HCT116 (cell line): Measurements from ENCODE around the gene GPNMB. TPM values are rescaled to one million over a fixed set of nuclear protein-coding genes. Genes with fewer than 3 reads are reported as not detected.

ENCODE experiments used
- ATAC-seq: fragments of 200-7000 bp; cut with Tn5 transposase; 2 replicates; pipeline ENCODE4 v1.9.1; 2020; ENCODE audit warnings: mild to moderate bottlenecking, moderate library complexity
- BruUV-seq: library from RNA; stranded (reverse); fragments of 400-500 nt; replicated peaks from 2 replicates; lab custom pipeline; 2021; lab: Mats Ljungman, UMichigan
- CTCF ChIA-PET: fragments of 300-600 bp; sonication (Branson Sonifier 250); formaldehyde crosslinking; loops from one replicate; lab custom pipeline; 2021; ENCODE audit warnings: antibody characterized with exemption; lab: Charles Lee
- POLR2A ChIA-PET: fragments of 300-600, 350-600 bp; sonication (Branson Sonifier 250); formaldehyde crosslinking; loops from one replicate; lab custom pipeline; 2021; ENCODE audit warnings: antibody characterized with exemption; lab: Charles Lee
- RAD21 ChIA-PET, 2 experiments: fragments of 300-600 bp; sonication (Branson Sonifier 250); formaldehyde crosslinking; loops; one replicate each; lab custom pipeline; 2023; ENCODE audit warnings: low total read pairs in 2 of 2; ENCODE audit not compliant: uncharacterized antibody in 2 of 2, unreplicated experiment in 2 of 2, low non-redundant PET in 1 of 2; lab: Charles Lee
- DNase-seq: peaks from one replicate; pipeline ENCODE4 v3.0.0-alpha.2; 2010; ENCODE audit warnings: low read depth, low spot score
- H2AFZ ChIP-seq: fragments of 200-600 bp; shearing (Covaris generic), sonication (generic); 2 replicates; pipeline ENCODE4 v1.6.1; 2017; ENCODE audit warnings: low read depth, mixed run types, mixed read lengths, antibody characterized with exemption, low read length; ENCODE audit not compliant: poor library complexity, severe bottlenecking
- H3K27ac ChIP-seq: 2 replicates; pipeline ENCODE4 v1.5.1; 2012; ENCODE audit warnings: low read depth, low read length
- H3K27me3 ChIP-seq: fragments of 200-600 bp; sonication (generic); 2 replicates; pipeline ENCODE4 v1.6.1; 2016; ENCODE audit warnings: mixed run types, low read length, mixed read lengths; ENCODE audit not compliant: insufficient read depth
- H3K36me3 ChIP-seq, 2 experiments: fragments of 200-500 bp in 1 of 2; fragments of 200-600 bp in 1 of 2; sonication (Bioruptor generic) in 1 of 2; sonication (generic) in 1 of 2; 2 replicates each; pipeline versions ENCODE4 v1.5.1 to v1.6.1; 2014 to 2016; ENCODE audit warnings: low read length in 2 of 2, inconsistent platforms in 1 of 2, mixed read lengths in 1 of 2, mixed run types in 1 of 2; ENCODE audit not compliant: insufficient read depth in 2 of 2, control insufficient read depth in 1 of 2
- H3K4me1 ChIP-seq, 2 experiments: fragments of 200-600 bp in 1 of 2; sonication (generic) in 1 of 2; 2 replicates each; pipeline versions ENCODE4 v1.5.1 to v1.6.1; 2012 to 2017; ENCODE audit warnings: low read length in 2 of 2, inconsistent platforms in 1 of 2, mild to moderate bottlenecking in 1 of 2, mixed read lengths in 1 of 2, mixed run types in 1 of 2, moderate library complexity in 1 of 2; ENCODE audit not compliant: insufficient read depth in 2 of 2, control insufficient read depth in 1 of 2
- H3K4me2 ChIP-seq: fragments of 200-600 bp; sonication (generic); 2 replicates; pipeline ENCODE4 v1.6.1; 2017; ENCODE audit warnings: mixed run types, low read length, mixed read lengths
- H3K4me3 ChIP-seq, 2 experiments: fragments of 200-600 bp in 1 of 2; sonication (generic) in 1 of 2; replicated peaks in 1 of 2; 2 replicates each; pipeline ENCODE4 v1.5.1; 2011 to 2016; ENCODE audit warnings: low read length in 2 of 2, control low read depth in 1 of 2, low read depth in 1 of 2, mild to moderate bottlenecking in 1 of 2, mixed read lengths in 1 of 2, mixed run types in 1 of 2
- H3K79me2 ChIP-seq: fragments of 200-600 bp; sonication (generic); 2 replicates; pipeline ENCODE4 v1.6.1; 2017; ENCODE audit warnings: mild to moderate bottlenecking, mixed run types, low read length, moderate library complexity, mixed read lengths; ENCODE audit not compliant: insufficient read depth
- H3K9ac ChIP-seq: fragments of 200-600 bp; sonication (generic); 2 replicates; pipeline ENCODE4 v1.6.1; 2016; ENCODE audit warnings: low read length, mixed read lengths
- H3K9me2 ChIP-seq: fragments of 200-600 bp; sonication (generic), shearing (Covaris generic); 2 replicates; pipeline ENCODE4 v1.6.1; 2017; ENCODE audit warnings: mixed run types, mild to moderate bottlenecking, moderate library complexity; ENCODE audit not compliant: insufficient read depth
- H3K9me3 ChIP-seq, 2 experiments: fragments of 200-500 bp in 1 of 2; fragments of 200-600 bp in 1 of 2; sonication (Bioruptor generic) in 1 of 2; sonication (generic) in 1 of 2; 2 replicates each; pipeline ENCODE4 v1.6.1; 2014 to 2017; ENCODE audit warnings: low read length in 2 of 2, mixed read lengths in 2 of 2, inconsistent platforms in 1 of 2, low read depth in 1 of 2, mild to moderate bottlenecking in 1 of 2, mixed run types in 1 of 2, moderate library complexity in 1 of 2; ENCODE audit not compliant: control insufficient read depth in 1 of 2, insufficient read depth in 1 of 2
- H4K20me1 ChIP-seq: fragments of 200-600 bp; sonication (generic), shearing (Covaris generic); 2 replicates; pipeline ENCODE4 v1.6.1; 2017; ENCODE audit warnings: mixed run types, mild to moderate bottlenecking, moderate library complexity; ENCODE audit not compliant: insufficient read depth
- ATF3 ChIP-seq: IDR thresholded peaks from 2 replicates; pipeline ENCODE4 v1.6.1; 2012
- CBX3 ChIP-seq: IDR thresholded peaks from 2 replicates; pipeline ENCODE4 v1.6.1; 2012; ENCODE audit warnings: low read depth
- EGR1 ChIP-seq: IDR thresholded peaks from 2 replicates; pipeline ENCODE4 v1.6.1; 2012; ENCODE audit warnings: low read depth
- EZH2phosphoT487 ChIP-seq: fragments of 200-600 bp; IDR thresholded peaks from 2 replicates; pipeline ENCODE4 v1.6.1; 2018; ENCODE audit warnings: antibody characterized with exemption, borderline replicate concordance
- MAX ChIP-seq: IDR thresholded peaks from 2 replicates; pipeline ENCODE4 v1.6.1; 2012
- RAD21 ChIP-seq: IDR thresholded peaks from 2 replicates; pipeline ENCODE4 v1.6.1; 2012; ENCODE audit warnings: low read depth, mild to moderate bottlenecking
- SP1 ChIP-seq: IDR thresholded peaks from 2 replicates; pipeline ENCODE4 v1.6.1; 2012; ENCODE audit warnings: low read depth
- SRF ChIP-seq: IDR thresholded peaks from 2 replicates; pipeline ENCODE4 v1.6.1; 2012; ENCODE audit warnings: low read depth
- TCF7L2 ChIP-seq: IDR thresholded peaks from 2 replicates; pipeline ENCODE4 v1.7.0; 2011; ENCODE audit warnings: borderline replicate concordance, inconsistent platforms; ENCODE audit not compliant: insufficient read depth, insufficient read length; ENCODE audit errors: extremely low read depth
- YY1 ChIP-seq: IDR thresholded peaks from 2 replicates; pipeline ENCODE4 v1.6.1; 2011; ENCODE audit warnings: low read length, low read depth, moderate library complexity, mild to moderate bottlenecking; ENCODE audit not compliant: insufficient replicate concordance; ENCODE audit errors: extremely low read depth
- ZNF274 ChIP-seq: fragments of 200-500 bp; sonication (Bioruptor generic); IDR thresholded peaks from 2 replicates; pipeline ENCODE4 v1.6.1; 2014; ENCODE audit warnings: mild to moderate bottlenecking, low read depth, low read length, inconsistent platforms
- intact Hi-C: fragments of 100-400 bp; cut with micrococcal nuclease; formaldehyde crosslinking; loops from 2 replicates; pipeline ENCODE4 v1.10.0; 2022
- total RNA-seq: library from RNA; stranded (reverse); gene quantifications from one replicate; pipeline ENCODE4 v1.2.1, GENCODE V29; 2021; ENCODE audit not compliant: unreplicated experiment

GPNMB gene
- total RNA-seq, 1 experiment from 2014 or later: 2.8 TPM

GRCh38 chr7:23279819-23280525 lies 33.4 kb downstream of the GPNMB start:
- H3K4me1 ChIP-seq: peaks cover 0 to 4% of the 10 kb centered on the region in 2 experiments; a peak in 2 of 4 replicates
- ChIA-PET CTCF (interaction anchor here (0.7 to 1.0 kb wide), 3 partner anchors 8 to 267 kb away, joined by 3 to 4 read pairs (median 3); no protein-coding TSS in a partner anchor), POLR2A (no interaction called here), RAD21 (no interaction called here)
- H3K9me3 ChIP-seq: no peaks in the 10 kb centered on the region
- H3K79me2 ChIP-seq: no peaks in the 10 kb centered on the region
- H3K27ac ChIP-seq: no peak overlapping the region
- TF ChIP-seq ZNF274 (no peak), CBX3 (no peak), SP1 (no peak), ATF3 (no peak), MAX (no peak), YY1 (no peak), SRF (no peak), EZH2phosphoT487 (no peak), RAD21 (no peak), TCF7L2 (no peak), EGR1 (no peak)
- intact Hi-C loops: loop anchor here (10.0 kb wide), 1 partner anchor 195 kb away; no protein-coding TSS in a partner anchor
- no peaks in the 10 kb centered on the region for H3K27me3 ChIP-seq
- no peaks in the 10 kb centered on the region for H4K20me1 ChIP-seq
- no peak overlapping the region for H3K4me2 ChIP-seq
- H2AFZ ChIP-seq: no peak overlapping the region
- no peak overlapping the region for H3K4me3 ChIP-seq
- BruUV-seq: no TSS peak
- H3K36me3 ChIP-seq: no peaks in the 10 kb centered on the region
- H3K9me2 ChIP-seq: no peaks in the 10 kb centered on the region
- DNase-seq: no peak
- no peak for ATAC-seq
- no peak overlapping the region for H3K9ac ChIP-seq
